Muscle of back (tissue), 11 donors: ENCODE results near the gene C9orf40. TPM values are rescaled to one million over a fixed set of nuclear protein-coding genes. Genes with fewer than 3 reads are reported as not detected.

Source experiments
- DNase-seq, 3 donors: peaks; one replicate each; pipeline versions ENCODE4 v3.0.0 to v3.0.0-alpha.2; 2013
- polyA plus RNA-seq, 10 donors: library from polyadenylated mRNA; unstranded; fragments of 120-200 nt; gene quantifications; one replicate each; pipeline ENCODE4 v1.2.1, GENCODE V29; 2013; ENCODE audit not compliant: insufficient read length in 10 of 10

Gene C9orf40
- polyA plus RNA-seq, 10 donors = 5.7 to 6.9 (median 6.2) TPM

GRCh38 chr9:74946686-74947085 is 6.0 kb downstream of the C9orf40 start:
- DNase-seq = no peak

GRCh38 chr9:74942801-74943200 is 9.9 kb downstream of the C9orf40 start:
- DNase-seq = no peak

- no peak for DNase-seq
Measured at GRCh38 chr9:74940600-74940999, 12.1 kb downstream of the C9orf40 start.

- no peak for DNase-seq
Measured at GRCh38 chr9:74935008-74935407, 17.7 kb downstream of the C9orf40 start.

GRCh38 chr9:74921737-74922136 is 31.0 kb downstream of the C9orf40 start:
- no peak for DNase-seq

DNA sequence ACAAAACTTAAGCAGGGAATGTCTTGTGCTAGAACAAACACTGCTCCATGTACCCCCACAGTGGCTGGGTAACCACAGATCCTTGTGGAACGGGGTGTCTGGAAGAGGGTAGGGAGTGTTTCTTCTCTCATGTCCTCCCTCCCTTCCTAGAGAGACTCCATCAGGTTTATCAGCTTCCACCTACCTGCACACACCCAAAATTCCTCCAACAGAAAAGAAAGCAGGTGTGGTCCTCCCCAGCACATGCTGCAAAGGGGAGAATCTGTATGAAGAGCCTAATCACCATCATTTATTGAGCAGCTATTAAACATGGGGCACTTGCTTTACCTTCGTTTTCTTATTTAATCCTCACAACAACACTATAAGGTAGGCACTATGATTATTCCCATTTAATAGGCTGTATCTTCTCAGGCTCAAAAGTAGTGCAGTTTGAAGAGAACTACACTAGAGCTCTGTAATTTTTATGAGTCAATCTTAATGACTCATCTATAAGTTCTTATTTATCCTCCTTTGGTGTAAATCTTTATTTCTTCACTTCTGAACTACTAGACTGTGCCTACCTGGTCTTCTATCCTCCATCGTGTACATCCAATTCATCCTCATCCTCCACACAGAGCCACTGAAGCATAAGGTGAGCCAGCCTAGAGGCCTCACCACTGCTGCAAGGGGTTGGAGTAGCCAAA is 31.6 kb downstream of the C9orf40 start:
- no peak for DNase-seq

DNA sequence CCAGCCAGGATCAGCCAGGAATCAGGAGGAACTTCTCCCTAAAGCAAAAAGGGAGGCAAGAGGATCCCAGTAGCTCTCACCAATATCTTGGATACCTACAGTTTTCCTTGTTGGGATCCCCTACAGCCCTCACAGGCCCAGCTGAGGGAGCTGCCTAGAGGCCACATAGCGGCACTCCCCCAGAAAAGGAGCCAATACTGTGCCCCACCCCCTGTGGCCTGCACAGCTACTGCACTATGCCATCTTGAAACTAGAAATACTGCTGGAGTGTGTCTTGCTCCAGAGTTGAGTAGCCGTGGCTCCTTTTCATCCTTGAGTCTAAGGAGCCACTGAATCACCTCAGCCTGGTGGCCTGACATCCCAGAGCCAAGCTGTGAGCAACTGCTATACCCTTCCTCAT is 42.7 kb downstream of the C9orf40 start:
- no peak for DNase-seq

DNA sequence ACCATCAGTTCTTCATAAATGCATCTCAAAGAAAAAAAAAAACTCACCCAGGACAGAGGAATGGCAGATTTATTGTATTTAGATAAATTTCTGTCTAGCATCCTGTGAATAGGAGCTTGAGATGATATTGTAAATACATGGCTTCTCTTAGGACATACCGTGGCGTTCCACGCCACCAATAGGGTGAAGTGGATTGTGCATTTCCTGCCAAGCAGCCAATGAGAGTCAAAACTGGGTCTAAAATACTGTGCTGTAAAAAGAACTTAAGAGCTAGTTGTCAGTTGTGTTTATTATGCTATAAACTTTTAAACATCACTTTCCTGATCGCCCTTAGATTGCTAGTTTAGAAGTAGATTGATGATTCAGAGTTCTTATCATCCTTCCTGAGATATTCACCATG is 44.0 kb downstream of the C9orf40 start:
- DNase-seq = no peak

DNA sequence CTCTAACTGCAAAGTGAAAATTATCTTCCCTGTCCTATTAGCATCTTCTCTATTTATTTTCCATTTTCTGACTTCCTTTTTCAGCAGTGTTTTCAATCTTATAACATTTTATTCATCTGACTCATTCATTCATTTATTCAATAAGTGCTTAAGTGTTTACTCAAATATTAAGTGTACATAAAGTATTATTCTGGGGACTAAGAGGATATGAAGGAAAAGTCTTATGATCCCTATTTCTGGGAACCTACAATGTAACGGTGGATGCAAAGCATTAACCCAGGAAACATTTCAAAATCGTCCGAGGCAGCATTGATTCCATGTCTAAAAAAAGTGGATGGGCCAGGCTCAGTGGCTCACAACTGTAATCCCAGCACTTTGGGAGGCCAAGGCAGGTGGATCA is 45.6 kb downstream of the C9orf40 start:
- no peak for DNase-seq

GRCh38 chr9:74901001-74901400 is 51.7 kb downstream of the C9orf40 start:
- DNase-seq = no peak

Other genes with a start within 250 kb of the C9orf40 start
- gene TRPM6, start 65.0 kb downstream of the C9orf40 start, polyA plus RNA-seq = under 1 TPM in 8 of 10 donors, not detected in 2; 0.05 to 0.27 (median 0.10) TPM
- gene CARNMT1, start 75.4 kb upstream of the C9orf40 start, polyA plus RNA-seq = 10 to 100 TPM in 6 of 10 donors, 1 to 10 TPM in 4; 8.0 to 13.7 (median 10.7) TPM
- gene NMRK1, start 135.2 kb upstream of the C9orf40 start, polyA plus RNA-seq = 10 to 100 TPM; 10.7 to 24.9 (median 16.8) TPM
- 10 to 100 TPM; 18.4 to 25.4 (median 21.0) TPM for gene OSTF1, start 135.6 kb upstream of the C9orf40 start, polyA plus RNA-seq